Neural cell (in vitro differentiated cells): Measurements from ENCODE around the gene FRMD4A. TPM values are rescaled to one million over a fixed set of nuclear protein-coding genes. Genes with fewer than 3 reads are reported as not detected.

Experiments
- H2AFZ ChIP-seq: fragments of 200-600, 300-800 bp; sonication (generic), shearing (Covaris generic); 2 replicates; pipeline ENCODE4 v1.6.0; 2014; ENCODE audit warnings: low read depth, mild to moderate bottlenecking, antibody characterized with exemption, low read length, moderate library complexity
- H3F3A ChIP-seq: fragments of 200-600 bp; shearing (Covaris generic); 2 replicates; pipeline ENCODE4 v1.6.1; 2016; ENCODE audit warnings: mild to moderate bottlenecking, moderate library complexity, mixed read lengths, antibody characterized with exemption, low read length; ENCODE audit not compliant: insufficient read depth, poor library complexity, severe bottlenecking
- H3K27ac ChIP-seq: fragments of 200-600, 300-800 bp; sonication (generic), shearing (Covaris generic); 2 replicates; pipeline ENCODE4 v1.5.1; 2014; ENCODE audit warnings: mild to moderate bottlenecking, low read length, moderate library complexity
- H3K27me3 ChIP-seq: fragments of 300-800, 200-600 bp; sonication (generic), shearing (Covaris generic); 2 replicates; pipeline ENCODE4 v1.6.0; 2014; ENCODE audit warnings: mild to moderate bottlenecking, low read depth, low read length, moderate library complexity; ENCODE audit not compliant: insufficient read depth
- H3K36me3 ChIP-seq: fragments of 300-800, 200-600 bp; sonication (generic), shearing (Covaris generic); 2 replicates; pipeline ENCODE4 v1.5.1; 2014; ENCODE audit warnings: mild to moderate bottlenecking, antibody characterized with exemption, low read length, moderate library complexity; ENCODE audit not compliant: insufficient read depth
- H3K4me2 ChIP-seq: fragments of 300-800, 200-600 bp; sonication (generic), shearing (Covaris generic); 2 replicates; pipeline ENCODE4 v1.6.0; 2014; ENCODE audit warnings: mild to moderate bottlenecking, low read length
- H3K4me3 ChIP-seq: fragments of 300-800, 200-600 bp; sonication (generic), shearing (Covaris generic); 2 replicates; pipeline ENCODE4 v1.5.1; 2014; ENCODE audit warnings: mild to moderate bottlenecking, low read length, moderate library complexity
- H3K79me2 ChIP-seq: fragments of 200-600 bp; shearing (Covaris generic); replicated peaks from 2 replicates; pipeline ENCODE4 v1.6.0; 2014; ENCODE audit warnings: mild to moderate bottlenecking, low read length, moderate library complexity; ENCODE audit not compliant: insufficient read depth
- H3K9ac ChIP-seq: fragments of 300-800, 200-600 bp; sonication (generic), shearing (Covaris generic); 2 replicates; pipeline ENCODE4 v1.6.1; 2016; ENCODE audit warnings: mild to moderate bottlenecking, low read length, mixed read lengths
- H3K9me2 ChIP-seq: fragments of 200-600 bp; shearing (Covaris generic); 2 replicates; pipeline ENCODE4 v1.6.1; 2016; ENCODE audit warnings: mild to moderate bottlenecking, low read length, mixed read lengths; ENCODE audit not compliant: insufficient read depth
- H3K9me3 ChIP-seq: fragments of 200-600, 300-800 bp; sonication (generic), shearing (Covaris generic); 2 replicates; pipeline ENCODE4 v1.6.1; 2016; ENCODE audit warnings: mild to moderate bottlenecking, mixed run types, low read length, moderate library complexity, mixed read lengths
- H4K20me1 ChIP-seq: fragments of 200-600 bp; shearing (Covaris generic); 2 replicates; pipeline ENCODE4 v1.6.1; 2016; ENCODE audit warnings: mild to moderate bottlenecking, mixed run types; ENCODE audit not compliant: insufficient read depth
- EP300 ChIP-seq: fragments of 450-650 bp; conservative IDR thresholded peaks from 2 replicates; pipeline ENCODE4 v1.6.1; 2014; ENCODE audit warnings: antibody characterized with exemption, mild to moderate bottlenecking, moderate library complexity; ENCODE audit not compliant: poor library complexity, severe bottlenecking
- EZH2 ChIP-seq: fragments of 200-600, 300-800 bp; shearing (Covaris generic), sonication (generic); IDR thresholded peaks from 2 replicates; pipeline ENCODE4 v1.6.1; 2014; ENCODE audit warnings: antibody characterized with exemption, low read length, borderline replicate concordance, mild to moderate bottlenecking; ENCODE audit not compliant: insufficient read depth, poor library complexity, severe bottlenecking
- MXI1 ChIP-seq: fragments of 450-650 bp; conservative IDR thresholded peaks from 2 replicates; pipeline ENCODE4 v1.6.1; 2014; ENCODE audit warnings: antibody characterized with exemption, mild to moderate bottlenecking; ENCODE audit not compliant: poor library complexity, severe bottlenecking
- POLR2AphosphoS5 ChIP-seq: IDR thresholded peaks from 2 replicates; pipeline ENCODE4 v1.6.1; 2012
- RAD21 ChIP-seq: fragments of 450-650 bp; conservative IDR thresholded peaks from 2 replicates; pipeline ENCODE4 v1.6.1; 2014; ENCODE audit warnings: antibody characterized with exemption, mild to moderate bottlenecking, moderate library complexity
- SMC3 ChIP-seq: fragments of 450-650 bp; conservative IDR thresholded peaks from 2 replicates; pipeline ENCODE4 v1.6.1; 2014; ENCODE audit warnings: antibody characterized with exemption, mild to moderate bottlenecking, moderate library complexity; ENCODE audit not compliant: poor library complexity
- TAF1 ChIP-seq: IDR thresholded peaks from 2 replicates; pipeline ENCODE4 v1.6.1; 2012; ENCODE audit warnings: low read depth
- polyA plus RNA-seq: library from polyadenylated mRNA; depleted of rRNA; stranded (reverse); fragments of >200 nt; gene quantifications from 2 replicates; pipeline ENCODE4 v1.2.3, GENCODE V29; 2014
- TF ChIP-seq, protein P1 (sequence below): IDR thresholded peaks from 2 replicates; pipeline ENCODE4 v1.6.1; 2012; ENCODE audit warnings: borderline replicate concordance
- TF ChIP-seq, protein P2 (sequence below): fragments of 450-650 bp; IDR thresholded peaks from 2 replicates; pipeline ENCODE4 v1.5.1; 2014; ENCODE audit warnings: antibody characterized with exemption, mild to moderate bottlenecking, moderate library complexity; ENCODE audit not compliant: poor library complexity, severe bottlenecking

Gene FRMD4A
- polyA plus RNA-seq, 1 donor from 2014 or later, result 36.5 TPM

DNA sequence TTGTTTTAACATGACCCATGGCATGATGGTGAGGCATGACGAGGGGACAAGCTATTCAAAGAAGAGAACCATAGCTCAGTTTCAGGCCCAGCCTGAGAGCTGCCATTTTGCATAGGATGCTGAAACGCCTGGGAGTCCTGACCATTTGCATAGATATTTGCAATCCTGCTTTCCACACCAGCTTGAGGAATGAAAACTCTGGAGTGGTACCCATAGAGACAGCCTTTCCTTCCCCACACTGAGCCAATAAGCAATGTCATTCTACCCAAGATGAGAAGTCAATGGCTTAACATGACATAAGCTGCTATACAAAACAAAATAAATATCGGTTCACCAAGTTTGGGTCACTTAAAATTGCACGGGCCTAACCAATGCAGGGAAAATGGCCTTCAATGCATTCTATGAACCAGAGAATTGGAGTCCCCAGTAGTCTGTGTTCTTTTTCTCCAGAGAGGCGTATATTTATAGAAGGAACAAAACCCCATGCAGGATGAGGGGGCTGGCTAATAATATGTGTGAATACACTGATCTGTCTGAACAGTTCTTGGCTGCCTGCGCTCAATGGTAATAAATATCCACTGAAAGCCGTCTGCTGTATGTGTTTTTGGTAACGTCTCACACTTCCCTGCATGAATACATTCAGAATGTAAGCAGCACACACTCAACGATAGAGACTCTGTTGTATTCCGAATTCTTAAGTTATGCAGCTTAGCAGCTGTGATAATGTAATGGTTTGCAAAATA is 329.3 kb downstream of the FRMD4A start:
- Histone ChIP-seq H4K20me1 (no peaks in the 10 kb centered on the region), H3K36me3 (no peaks in the 10 kb centered on the region), H2AFZ (no peak overlapping the region), H3K9me3 (no peaks in the 10 kb centered on the region), H3K4me3 (no peak overlapping the region), H3F3A (no peaks in the 10 kb centered on the region), H3K27me3 (no peaks in the 10 kb centered on the region), H3K9ac (no peak overlapping the region), H3K9me2 (no peaks in the 10 kb centered on the region), H3K27ac (no peak overlapping the region), H3K79me2 (no peaks in the 10 kb centered on the region), H3K4me2 (no peak overlapping the region)
- TF ChIP-seq EZH2 (no peak), POLR2AphosphoS5 (peak; percentile 37)

DNA sequence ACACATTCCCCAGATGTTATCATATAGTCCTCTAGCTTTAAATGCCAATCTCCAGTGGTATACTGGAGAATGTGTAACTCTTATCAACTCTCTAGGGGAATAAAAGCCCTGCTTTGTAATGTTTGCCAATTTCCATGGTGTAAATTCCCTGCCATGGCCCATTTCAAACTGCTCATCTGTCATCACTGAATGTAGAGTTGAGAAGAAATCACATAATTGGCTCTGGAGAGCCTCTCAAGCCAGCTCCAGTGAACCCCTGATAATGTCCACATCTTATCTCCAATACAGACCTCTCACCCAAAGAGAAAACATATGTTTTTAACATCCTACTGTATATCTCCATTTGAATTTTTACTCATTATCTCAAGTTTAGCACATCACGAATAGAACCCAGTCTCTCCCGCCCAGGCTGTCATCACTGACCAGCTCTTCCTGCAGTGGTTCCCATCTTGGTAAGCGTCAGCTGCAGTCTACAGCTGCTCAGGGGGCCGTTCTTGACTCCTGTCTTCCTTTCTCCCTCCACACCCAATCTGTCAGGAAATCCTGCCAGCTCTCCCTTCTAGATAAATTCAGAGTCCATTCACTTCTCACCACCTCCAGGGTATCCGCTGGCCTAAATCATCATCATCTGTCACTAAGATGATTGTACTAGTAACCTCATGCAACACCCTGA is 332.4 kb downstream of the FRMD4A start:
- H3F3A ChIP-seq, result no peaks in the 10 kb centered on the region
- H3K9ac ChIP-seq, result no peak overlapping the region
- no peak overlapping the region for H3K4me3 ChIP-seq
- TF ChIP-seq EP300 (no peak), MXI1 (no peak), POLR2AphosphoS5 (no peak), EZH2 (no peak), TAF1 (no peak), RAD21 (no peak), SMC3 (no peak)
- TF ChIP-seq, protein P1, sequence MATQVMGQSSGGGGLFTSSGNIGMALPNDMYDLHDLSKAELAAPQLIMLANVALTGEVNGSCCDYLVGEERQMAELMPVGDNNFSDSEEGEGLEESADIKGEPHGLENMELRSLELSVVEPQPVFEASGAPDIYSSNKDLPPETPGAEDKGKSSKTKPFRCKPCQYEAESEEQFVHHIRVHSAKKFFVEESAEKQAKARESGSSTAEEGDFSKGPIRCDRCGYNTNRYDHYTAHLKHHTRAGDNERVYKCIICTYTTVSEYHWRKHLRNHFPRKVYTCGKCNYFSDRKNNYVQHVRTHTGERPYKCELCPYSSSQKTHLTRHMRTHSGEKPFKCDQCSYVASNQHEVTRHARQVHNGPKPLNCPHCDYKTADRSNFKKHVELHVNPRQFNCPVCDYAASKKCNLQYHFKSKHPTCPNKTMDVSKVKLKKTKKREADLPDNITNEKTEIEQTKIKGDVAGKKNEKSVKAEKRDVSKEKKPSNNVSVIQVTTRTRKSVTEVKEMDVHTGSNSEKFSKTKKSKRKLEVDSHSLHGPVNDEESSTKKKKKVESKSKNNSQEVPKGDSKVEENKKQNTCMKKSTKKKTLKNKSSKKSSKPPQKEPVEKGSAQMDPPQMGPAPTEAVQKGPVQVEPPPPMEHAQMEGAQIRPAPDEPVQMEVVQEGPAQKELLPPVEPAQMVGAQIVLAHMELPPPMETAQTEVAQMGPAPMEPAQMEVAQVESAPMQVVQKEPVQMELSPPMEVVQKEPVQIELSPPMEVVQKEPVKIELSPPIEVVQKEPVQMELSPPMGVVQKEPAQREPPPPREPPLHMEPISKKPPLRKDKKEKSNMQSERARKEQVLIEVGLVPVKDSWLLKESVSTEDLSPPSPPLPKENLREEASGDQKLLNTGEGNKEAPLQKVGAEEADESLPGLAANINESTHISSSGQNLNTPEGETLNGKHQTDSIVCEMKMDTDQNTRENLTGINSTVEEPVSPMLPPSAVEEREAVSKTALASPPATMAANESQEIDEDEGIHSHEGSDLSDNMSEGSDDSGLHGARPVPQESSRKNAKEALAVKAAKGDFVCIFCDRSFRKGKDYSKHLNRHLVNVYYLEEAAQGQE, result no peak
- H3K27me3 ChIP-seq, result no peaks in the 10 kb centered on the region
- H3K79me2 ChIP-seq, result peaks cover 3% of the 10 kb centered on the region
- no peaks in the 10 kb centered on the region for H3K36me3 ChIP-seq
- no peaks in the 10 kb centered on the region for H3K9me2 ChIP-seq
- no peak overlapping the region for H3K27ac ChIP-seq
- no peaks in the 10 kb centered on the region for H3K9me3 ChIP-seq
- no peaks in the 10 kb centered on the region for H4K20me1 ChIP-seq
- no peak overlapping the region for H2AFZ ChIP-seq
- no peak overlapping the region for H3K4me2 ChIP-seq

GRCh38 chr10:13997650-13998049 is 333.1 kb downstream of the FRMD4A start:
- TF ChIP-seq MXI1 (no peak), TAF1 (no peak), POLR2AphosphoS5 (no peak), SMC3 (no peak), EP300 (no peak), RAD21 (no peak), EZH2 (no peak)
- TF ChIP-seq, protein P1, result no peak
- TF ChIP-seq, protein P2, sequence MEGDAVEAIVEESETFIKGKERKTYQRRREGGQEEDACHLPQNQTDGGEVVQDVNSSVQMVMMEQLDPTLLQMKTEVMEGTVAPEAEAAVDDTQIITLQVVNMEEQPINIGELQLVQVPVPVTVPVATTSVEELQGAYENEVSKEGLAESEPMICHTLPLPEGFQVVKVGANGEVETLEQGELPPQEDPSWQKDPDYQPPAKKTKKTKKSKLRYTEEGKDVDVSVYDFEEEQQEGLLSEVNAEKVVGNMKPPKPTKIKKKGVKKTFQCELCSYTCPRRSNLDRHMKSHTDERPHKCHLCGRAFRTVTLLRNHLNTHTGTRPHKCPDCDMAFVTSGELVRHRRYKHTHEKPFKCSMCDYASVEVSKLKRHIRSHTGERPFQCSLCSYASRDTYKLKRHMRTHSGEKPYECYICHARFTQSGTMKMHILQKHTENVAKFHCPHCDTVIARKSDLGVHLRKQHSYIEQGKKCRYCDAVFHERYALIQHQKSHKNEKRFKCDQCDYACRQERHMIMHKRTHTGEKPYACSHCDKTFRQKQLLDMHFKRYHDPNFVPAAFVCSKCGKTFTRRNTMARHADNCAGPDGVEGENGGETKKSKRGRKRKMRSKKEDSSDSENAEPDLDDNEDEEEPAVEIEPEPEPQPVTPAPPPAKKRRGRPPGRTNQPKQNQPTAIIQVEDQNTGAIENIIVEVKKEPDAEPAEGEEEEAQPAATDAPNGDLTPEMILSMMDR, result no peak
- H3F3A ChIP-seq, result no peaks in the 10 kb centered on the region

More at GRCh38 chr10:13997650-13998049, 333.1 kb downstream of the FRMD4A start:
- Histone ChIP-seq H3K36me3 (no peaks in the 10 kb centered on the region), H4K20me1 (no peaks in the 10 kb centered on the region), H3K4me3 (no peak overlapping the region), H3K9ac (no peak overlapping the region), H3K4me2 (no peak overlapping the region), H3K9me3 (no peaks in the 10 kb centered on the region), H3K79me2 (peaks cover 3% of the 10 kb centered on the region), H3K9me2 (no peaks in the 10 kb centered on the region), H3K27me3 (no peaks in the 10 kb centered on the region), H3K27ac (no peak overlapping the region), H2AFZ (no peak overlapping the region)
